SK-N-SH (cell line): ENCODE results near the gene GPC5. TPM values are rescaled to one million over a fixed set of nuclear protein-coding genes. Genes with fewer than 3 reads are reported as not detected.

ENCODE experiments used
- CTCF ChIA-PET: fragments of 300-600, 350-600 bp; formaldehyde crosslinking; extraction: SDS; loops from one replicate; lab custom pipeline; 2021; lab: Yijun Ruan, JAX
- POLR2A ChIA-PET: fragments of 350-600 bp; sonication (Branson Sonifier 250); formaldehyde crosslinking; extraction: SDS; loops from one replicate; lab custom pipeline; 2020; ENCODE audit warnings: antibody characterized with exemption, inconsistent platforms; lab: Yijun Ruan, JAX
- DNase-seq: peaks from one replicate; pipeline ENCODE4 v3.0.0; 2012
- H2AFZ ChIP-seq: fragments of 200-600 bp; sonication (generic); 2 replicates; pipeline ENCODE4 v1.8.1; 2016; ENCODE audit warnings: antibody characterized with exemption, mild to moderate bottlenecking, low read depth
- H3F3A ChIP-seq: fragments of 200-600 bp; sonication (generic); replicated peaks from 2 replicates; pipeline ENCODE3; 2016; ENCODE audit warnings: antibody characterized with exemption, mild to moderate bottlenecking; ENCODE audit not compliant: insufficient read depth
- H3K27ac ChIP-seq, 2 experiments: fragments of 200-500 bp in 1 of 2; fragments of 200-600 bp in 1 of 2; sonication (Bioruptor generic) in 1 of 2; sonication (generic), shearing (Covaris generic) in 1 of 2; 2 replicates each; pipeline versions ENCODE4 v1.5.1 to v1.6.1; 2014 to 2016; ENCODE audit warnings: low read depth in 2 of 2, inconsistent platforms in 1 of 2, low read length in 1 of 2, mild to moderate bottlenecking in 1 of 2, mixed read lengths in 1 of 2
- H3K27me3 ChIP-seq: fragments of 200-600 bp; sonication (generic), shearing (Covaris generic); 2 replicates; pipeline ENCODE4 v1.6.1; 2016; ENCODE audit warnings: mixed run types; ENCODE audit not compliant: insufficient read depth
- H3K36me3 ChIP-seq, 2 experiments: fragments of 200-500 bp in 1 of 2; fragments of 200-600 bp in 1 of 2; sonication (Bioruptor generic) in 1 of 2; sonication (generic) in 1 of 2; replicated peaks in 1 of 2; 2 replicates each; pipeline versions ENCODE3 to v1.5.1; 2014 to 2016; ENCODE audit warnings: low read length in 1 of 2, mild to moderate bottlenecking in 1 of 2; ENCODE audit not compliant: insufficient read depth in 2 of 2, control insufficient read depth in 1 of 2
- H3K4me1 ChIP-seq, 2 experiments: fragments of 200-500 bp in 1 of 2; fragments of 200-600 bp in 1 of 2; sonication (Bioruptor generic) in 1 of 2; sonication (generic), shearing (Covaris generic) in 1 of 2; 2 replicates each; pipeline versions ENCODE4 v1.5.1 to v1.6.1; 2014 to 2016; ENCODE audit warnings: low read depth in 1 of 2, low read length in 1 of 2, mixed run types in 1 of 2; ENCODE audit not compliant: insufficient read depth in 2 of 2, control insufficient read depth in 1 of 2
- H3K4me2 ChIP-seq: fragments of 200-600 bp; sonication (generic), shearing (Covaris generic); 2 replicates; pipeline ENCODE4 v1.6.1; 2017; ENCODE audit warnings: mixed run types
- H3K4me3 ChIP-seq, 2 experiments: fragments of 200-500 bp in 1 of 2; fragments of 200-600 bp in 1 of 2; sonication (Bioruptor generic) in 1 of 2; sonication (generic), shearing (Covaris generic) in 1 of 2; 2 replicates each; pipeline versions ENCODE4 v1.5.1 to v1.8.1; 2014 to 2016; ENCODE audit warnings: low read depth in 2 of 2, inconsistent platforms in 1 of 2, low read length in 1 of 2, mild to moderate bottlenecking in 1 of 2, mixed read lengths in 1 of 2, moderate library complexity in 1 of 2
- H3K79me2 ChIP-seq: fragments of 200-600 bp; sonication (generic); 2 replicates; pipeline ENCODE4 v1.8.1; 2017; ENCODE audit warnings: mild to moderate bottlenecking; ENCODE audit not compliant: insufficient read depth
- H3K9ac ChIP-seq: fragments of 200-600 bp; sonication (generic); 2 replicates; pipeline ENCODE4 v1.6.1; 2017; ENCODE audit warnings: mixed run types
- H3K9me2 ChIP-seq: fragments of 200-600 bp; sonication (generic); 2 replicates; pipeline ENCODE4 v1.6.1; 2017; ENCODE audit warnings: mixed run types
- H3K9me3 ChIP-seq: fragments of 200-600 bp; sonication (generic); 2 replicates; pipeline ENCODE4 v1.6.1; 2017; ENCODE audit warnings: mixed run types, mild to moderate bottlenecking, moderate library complexity
- H4K20me1 ChIP-seq: fragments of 200-600 bp; sonication (generic); 2 replicates; pipeline ENCODE4 v1.6.1; 2017; ENCODE audit warnings: mild to moderate bottlenecking, mixed run types; ENCODE audit not compliant: insufficient read depth
- CHD2 ChIP-seq: fragments of 150-350 bp; IDR thresholded peaks from 2 replicates; pipeline ENCODE4 v1.6.1; 2018; ENCODE audit warnings: low read length; ENCODE audit not compliant: partially characterized antibody
- EZH2phosphoT487 ChIP-seq: fragments of 200-600 bp; sonication (generic); IDR thresholded peaks from 2 replicates; pipeline ENCODE4 v1.6.1; 2017; ENCODE audit warnings: low read depth, mixed run types, mild to moderate bottlenecking, antibody characterized with exemption, moderate library complexity, borderline replicate concordance
- FOXJ3 ChIP-seq: sonication (generic); formaldehyde crosslinking; IDR thresholded peaks from 2 replicates; pipeline ENCODE4 v1.5.1; 2020; ENCODE audit warnings: mild to moderate bottlenecking, missing genetic modification reagents
- GABPA ChIP-seq: IDR thresholded peaks from 2 replicates; pipeline ENCODE4 v1.4.0; 2012; ENCODE audit warnings: low read depth, mild to moderate bottlenecking
- JUND ChIP-seq: IDR thresholded peaks from 2 replicates; pipeline ENCODE4 v1.4.0; 2012
- MAX ChIP-seq: IDR thresholded peaks from 2 replicates; pipeline ENCODE4 v1.4.0; 2012; ENCODE audit warnings: low read depth
- MEF2A ChIP-seq: IDR thresholded peaks from 2 replicates; pipeline ENCODE4 v1.4.0; 2012; ENCODE audit warnings: low read depth, borderline replicate concordance
- MXI1 ChIP-seq: IDR thresholded peaks from 2 replicates; pipeline ENCODE4 v1.6.1; 2012; ENCODE audit warnings: mild to moderate bottlenecking, low read depth, low read length, improper control_type of control experiment
- NFIC ChIP-seq: IDR thresholded peaks from 2 replicates; pipeline ENCODE4 v1.4.0; 2012; ENCODE audit warnings: borderline replicate concordance
- NRF1 ChIP-seq: IDR thresholded peaks from 2 replicates; pipeline ENCODE4 v1.6.1; 2012; ENCODE audit warnings: low read depth, mild to moderate bottlenecking, low read length
- POLR2AphosphoS5 ChIP-seq: IDR thresholded peaks from 2 replicates; pipeline ENCODE4 v1.6.1; 2012; ENCODE audit warnings: low read depth, low read length
- RAD21 ChIP-seq: IDR thresholded peaks from 2 replicates; pipeline ENCODE4 v1.6.1; 2012; ENCODE audit warnings: mild to moderate bottlenecking, low read length
- RCOR1 ChIP-seq: fragments of 150-350 bp; IDR thresholded peaks from 2 replicates; pipeline ENCODE4 v1.6.1; 2017; ENCODE audit warnings: antibody characterized with exemption, low read length
- SIN3A ChIP-seq: IDR thresholded peaks from 2 replicates; pipeline ENCODE4 v1.6.1; 2012; ENCODE audit warnings: low read depth, mild to moderate bottlenecking, low read length, moderate library complexity, borderline replicate concordance
- SMC3 ChIP-seq: IDR thresholded peaks from 2 replicates; pipeline ENCODE4 v1.6.1; 2012; ENCODE audit warnings: low read depth, low read length, improper control_type of control experiment
- TAF1 ChIP-seq: IDR thresholded peaks from 2 replicates; pipeline ENCODE4 v1.6.1; 2012; ENCODE audit warnings: low read depth, mild to moderate bottlenecking, low read length, moderate library complexity, borderline replicate concordance
- TCF12 ChIP-seq: IDR thresholded peaks from 2 replicates; pipeline ENCODE4 v1.4.0; 2012
- TEAD4 ChIP-seq: IDR thresholded peaks from 2 replicates; pipeline ENCODE4 v1.4.0; 2012; ENCODE audit warnings: mild to moderate bottlenecking, borderline replicate concordance; ENCODE audit not compliant: insufficient read depth
- ZBTB33 ChIP-seq: IDR thresholded peaks from 2 replicates; pipeline ENCODE4 v1.4.0; 2012; ENCODE audit warnings: low read depth, borderline replicate concordance
- WGBS: methylation state at CpG from one replicate; pipeline ENCODE4 v1.1.6; 2017; ENCODE audit warnings: low lambda C conversion rate; 5-methylcytosine and 5-hydroxymethylcytosine counted together
- polyA plus RNA-seq, 3 experiments: library from polyadenylated mRNA; depleted of rRNA; stranded (reverse); fragments of >200 nt; gene quantifications; 2 replicates each; pipeline ENCODE4 v1.2.3, GENCODE V29; 2012
- TF ChIP-seq, protein P1 (sequence below): fragments of 150-350 bp; IDR thresholded peaks from 2 replicates; pipeline ENCODE4 v1.6.1; 2016; ENCODE audit warnings: mild to moderate bottlenecking, low read depth, low read length

The GPC5 gene
- polyA plus RNA-seq, 1 of the 3 experiments (the other 2 are of a cell fraction) = 0.03 TPM

DNA sequence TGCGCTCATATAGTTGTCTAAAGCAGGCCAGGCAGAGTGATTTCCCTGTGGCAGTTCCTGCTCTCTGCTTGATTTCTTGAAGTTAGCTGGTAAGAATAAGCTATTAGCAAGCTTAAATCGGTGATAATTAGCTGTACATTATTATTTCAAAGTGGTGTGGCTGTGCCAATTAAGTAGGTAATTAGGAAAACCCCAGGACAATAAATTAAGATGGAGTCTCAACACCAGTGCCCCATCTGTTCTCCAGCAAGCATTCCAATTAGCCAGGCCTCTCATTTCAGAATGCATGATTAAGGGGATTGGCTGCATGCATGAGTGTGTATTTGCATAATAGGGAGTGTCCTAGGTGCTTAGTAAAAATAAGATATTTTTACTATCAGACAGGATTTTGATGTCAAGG, 342.3 kb downstream of the GPC5 start:
- TF ChIP-seq TEAD4 (no peak), RCOR1 (no peak), MXI1 (no peak), SMC3 (no peak), JUND (no peak), POLR2AphosphoS5 (no peak), TCF12 (no peak), NRF1 (no peak), MEF2A (no peak), MAX (no peak), RAD21 (no peak), TAF1 (no peak), NFIC (no peak), SIN3A (no peak), ZBTB33 (no peak), FOXJ3 (CRISPR knock-in tag) (no peak), CHD2 (no peak), EZH2phosphoT487 (no peak), GABPA (no peak)
- TF ChIP-seq, protein P1, sequence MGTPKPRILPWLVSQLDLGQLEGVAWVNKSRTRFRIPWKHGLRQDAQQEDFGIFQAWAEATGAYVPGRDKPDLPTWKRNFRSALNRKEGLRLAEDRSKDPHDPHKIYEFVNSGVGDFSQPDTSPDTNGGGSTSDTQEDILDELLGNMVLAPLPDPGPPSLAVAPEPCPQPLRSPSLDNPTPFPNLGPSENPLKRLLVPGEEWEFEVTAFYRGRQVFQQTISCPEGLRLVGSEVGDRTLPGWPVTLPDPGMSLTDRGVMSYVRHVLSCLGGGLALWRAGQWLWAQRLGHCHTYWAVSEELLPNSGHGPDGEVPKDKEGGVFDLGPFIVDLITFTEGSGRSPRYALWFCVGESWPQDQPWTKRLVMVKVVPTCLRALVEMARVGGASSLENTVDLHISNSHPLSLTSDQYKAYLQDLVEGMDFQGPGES = no peak
- Histone ChIP-seq H3K9me2 (no peaks in the 10 kb centered on the region), H3K79me2 (no peaks in the 10 kb centered on the region), H3K4me2 (no peak overlapping the region), H3F3A (no peaks in the 10 kb centered on the region), H4K20me1 (no peaks in the 10 kb centered on the region), H3K36me3 (no peaks in the 10 kb centered on the region), H3K27me3 (no peaks in the 10 kb centered on the region), H3K4me3 (no peak overlapping the region), H3K4me1 (peaks cover 0 to 2% of the 10 kb centered on the region in 2 experiments; a peak in 2 of 4 replicates), H3K9ac (no peak overlapping the region), H3K9me3 (no peaks in the 10 kb centered on the region), H2AFZ (no peak overlapping the region), H3K27ac (peak overlapping the region in 1 of 2 experiments; percentile 43; a peak in 2 of 4 replicates)
- WGBS = 54% methylated on average over 2 of the region's 2 CpGs
- no peak for DNase-seq
- POLR2A ChIA-PET = no interaction called here
- CTCF ChIA-PET = interaction anchor here (1.0 to 5.4 kb wide), 3 partner anchors 18 to 41 kb away, joined by 4 to 35 read pairs (median 5); no protein-coding TSS in a partner anchor
